H9 (cell line): ENCODE measurements around the gene MEG3. TPM values are rescaled to one million over a fixed set of nuclear protein-coding genes. Genes with fewer than 3 reads are reported as not detected.

Source experiments
- DNase-seq: peaks from one replicate; pipeline ENCODE4 v3.0.0-alpha.2; 2017
- H2AFZ ChIP-seq: one replicate; pipeline ENCODE4 v1.6.1; 2013; ENCODE audit warnings: mild to moderate bottlenecking, low read length, control low read depth, moderate library complexity
- H2AK5ac ChIP-seq: 2 replicates; pipeline ENCODE4 v1.6.1; 2013; ENCODE audit warnings: low read length, control low read depth, mixed read lengths; ENCODE audit not compliant: insufficient read length
- H2BK120ac ChIP-seq: one replicate; pipeline ENCODE4 v1.6.1; 2013; ENCODE audit warnings: low read depth, mild to moderate bottlenecking, low read length, control low read depth, inconsistent platforms; ENCODE audit not compliant: poor library complexity, severe bottlenecking
- H2BK12ac ChIP-seq: 2 replicates; pipeline ENCODE4 v1.6.1; 2013; ENCODE audit warnings: low read length, control low read depth, mixed read lengths, low read depth; ENCODE audit not compliant: insufficient read length
- H2BK15ac ChIP-seq: 2 replicates; pipeline ENCODE4 v1.6.1; 2013; ENCODE audit warnings: low read depth, low read length, control low read depth
- H2BK20ac ChIP-seq: one replicate; pipeline ENCODE4 v1.6.1; 2013; ENCODE audit warnings: low read depth, mild to moderate bottlenecking, low read length, control low read depth, inconsistent platforms; ENCODE audit not compliant: poor library complexity, severe bottlenecking
- H2BK5ac ChIP-seq: 2 replicates; pipeline ENCODE4 v1.6.1; 2013; ENCODE audit warnings: low read length, control low read depth, mixed read lengths; ENCODE audit not compliant: insufficient read length
- H3K14ac ChIP-seq: 2 replicates; pipeline ENCODE4 v1.6.1; 2013; ENCODE audit warnings: low read length, control low read depth; ENCODE audit not compliant: insufficient read depth
- H3K18ac ChIP-seq: 2 replicates; pipeline ENCODE4 v1.6.1; 2013; ENCODE audit warnings: low read depth, mild to moderate bottlenecking, mixed read lengths, low read length, control low read depth; ENCODE audit not compliant: insufficient read length
- H3K23ac ChIP-seq: 2 replicates; pipeline ENCODE4 v1.6.1; 2013; ENCODE audit warnings: low read length, control low read depth, mixed read lengths, low read depth; ENCODE audit not compliant: insufficient read length
- H3K23me2 ChIP-seq: 2 replicates; pipeline ENCODE4 v1.6.1; 2013; ENCODE audit warnings: low read depth, mild to moderate bottlenecking, mixed read lengths, low read length, control low read depth; ENCODE audit not compliant: insufficient read length, poor library complexity, severe bottlenecking
- H3K27ac ChIP-seq: 2 replicates; pipeline ENCODE4 v1.5.1; 2013; ENCODE audit warnings: low read length, control low read depth, mixed read lengths, low read depth; ENCODE audit not compliant: insufficient read length
- H3K27me3 ChIP-seq: 2 replicates; pipeline ENCODE4 v1.6.1; 2013; ENCODE audit warnings: low read length, control low read depth, inconsistent platforms; ENCODE audit not compliant: insufficient read depth
- H3K4ac ChIP-seq: 2 replicates; pipeline ENCODE4 v1.6.1; 2013; ENCODE audit warnings: low read depth, mild to moderate bottlenecking, control low read depth, inconsistent platforms, low read length, moderate library complexity
- H3K4me1 ChIP-seq: 2 replicates; pipeline ENCODE4 v1.6.1; 2013; ENCODE audit warnings: low read length, control low read depth, inconsistent platforms; ENCODE audit not compliant: insufficient read depth
- H3K4me2 ChIP-seq: 2 replicates; pipeline ENCODE4 v1.6.1; 2013; ENCODE audit warnings: low read length, control low read depth, mixed read lengths; ENCODE audit not compliant: insufficient read length, insufficient read depth
- H3K56ac ChIP-seq: 2 replicates; pipeline ENCODE4 v1.6.1; 2013; ENCODE audit warnings: low read depth, mild to moderate bottlenecking, mixed read lengths, low read length, control low read depth; ENCODE audit not compliant: insufficient read length
- H3K79me1 ChIP-seq: 2 replicates; pipeline ENCODE4 v1.6.1; 2013; ENCODE audit warnings: low read depth, mild to moderate bottlenecking, moderate library complexity, low read length, control low read depth, inconsistent platforms; ENCODE audit not compliant: insufficient read depth, poor library complexity, severe bottlenecking
- H3K79me2 ChIP-seq: 2 replicates; pipeline ENCODE4 v1.6.1; 2013; ENCODE audit warnings: low read length, control low read depth, inconsistent platforms; ENCODE audit not compliant: insufficient read depth
- H3K9ac ChIP-seq: 2 replicates; pipeline ENCODE4 v1.6.1; 2013; ENCODE audit warnings: low read length, control low read depth, mixed read lengths; ENCODE audit not compliant: insufficient read length; ENCODE audit errors: extremely low read depth
- H3K9me3 ChIP-seq: one replicate; pipeline ENCODE4 v1.6.1; 2013; ENCODE audit warnings: low read depth, low read length, inconsistent platforms; ENCODE audit not compliant: control insufficient read depth
- H3T11ph ChIP-seq: one replicate; pipeline ENCODE4 v1.6.1; 2013; ENCODE audit warnings: mild to moderate bottlenecking, low read length, control low read depth, inconsistent platforms
- H4K20me1 ChIP-seq: one replicate; pipeline ENCODE4 v1.6.1; 2013; ENCODE audit not compliant: control insufficient read depth, insufficient read length, insufficient read depth
- H4K5ac ChIP-seq: 2 replicates; pipeline ENCODE4 v1.6.1; 2013; ENCODE audit warnings: low read depth, mild to moderate bottlenecking, mixed read lengths, low read length, control low read depth; ENCODE audit not compliant: insufficient read length
- H4K8ac ChIP-seq: replicated peaks from 2 replicates; pipeline ENCODE4 v1.6.1; 2013; ENCODE audit warnings: low read length, control low read depth, mixed read lengths, low read depth; ENCODE audit not compliant: insufficient read length
- H4K91ac ChIP-seq: 2 replicates; pipeline ENCODE4 v1.6.1; 2013; ENCODE audit warnings: low read depth, mild to moderate bottlenecking, moderate library complexity, mixed read lengths, low read length, control low read depth; ENCODE audit not compliant: insufficient read length
- H3K27ac Mint-ChIP-seq, 3 experiments: 2 replicates in 2 of 3; 3 replicates in 1 of 3; pipeline ENCODE4 v1.8.0; 2020 to 2021; ENCODE audit warnings: mixed read lengths in 3 of 3, mild to moderate bottlenecking in 1 of 3, moderate library complexity in 1 of 3
- H3K27me3 Mint-ChIP-seq: 2 replicates; pipeline ENCODE4 v1.8.0; 2021; ENCODE audit warnings: low read depth, mild to moderate bottlenecking, moderate library complexity, mixed read lengths
- H3K36me3 Mint-ChIP-seq, 3 experiments: 2 replicates in 2 of 3; 3 replicates in 1 of 3; pipeline ENCODE4 v1.8.0; 2020 to 2021; ENCODE audit warnings: low read depth in 3 of 3, mixed read lengths in 3 of 3; ENCODE audit not compliant: insufficient read depth in 1 of 3
- H3K4me1 Mint-ChIP-seq, 2 experiments: 2 replicates each; pipeline ENCODE4 v1.8.0; 2020; ENCODE audit warnings: mixed read lengths in 2 of 2
- H3K4me3 Mint-ChIP-seq, 2 experiments: 2 replicates in 1 of 2; 3 replicates in 1 of 2; pipeline ENCODE4 v1.8.0; 2020 to 2021; ENCODE audit warnings: mild to moderate bottlenecking in 2 of 2, mixed read lengths in 2 of 2, moderate library complexity in 1 of 2
- H3K9me3 Mint-ChIP-seq, 2 experiments: 2 replicates in 1 of 2; 3 replicates in 1 of 2; pipeline ENCODE4 v1.8.0; 2020; ENCODE audit warnings: mild to moderate bottlenecking in 2 of 2, mixed read lengths in 2 of 2, moderate library complexity in 1 of 2
- CTCF ChIP-seq: fragments of 200-600 bp; sonication (generic); conservative IDR thresholded peaks from 3 replicates; pipeline ENCODE4 v1.8.0; 2021; ENCODE audit warnings: antibody characterized with exemption, mild to moderate bottlenecking
- WGBS: extraction: QIAGEN DNeasy Blood & Tissue Kit; methylation state at CpG from one replicate; pipeline ENCODE4 v1.1.7; 2013; ENCODE audit warnings: missing lambda C conversion rate, low lambda C conversion rate, mixed read lengths; ENCODE audit not compliant: insufficient read length; ENCODE audit errors: extremely low coverage; 5-methylcytosine and 5-hydroxymethylcytosine counted together
- total RNA-seq: library from RNA; stranded (reverse); gene quantifications from 2 replicates; pipeline ENCODE4 v1.2.1, GENCODE V29; 2021

The MEG3 gene
- total RNA-seq, 1 experiment from 2014 or later = 0.52 TPM

- Histone ChIP-seq H3K9ac (no peak overlapping the region), H3K79me1 (no peaks in the 10 kb centered on the region), H4K5ac (no peak overlapping the region), H4K20me1 (no peaks in the 10 kb centered on the region), H2BK12ac (no peak overlapping the region), H2AFZ (no peak overlapping the region), H4K8ac (no peak overlapping the region), H2BK5ac (no peak overlapping the region), H3T11ph (no peak overlapping the region), H3K23ac (no peak overlapping the region), H3K18ac (no peak overlapping the region), H2BK20ac (no peak overlapping the region), H2AK5ac (no peak overlapping the region), H3K9me3 (no peaks in the 10 kb centered on the region), H3K4me2 (no peak overlapping the region), H3K27me3 (no peaks in the 10 kb centered on the region), H3K56ac (no peak overlapping the region), H2BK120ac (no peak overlapping the region), H4K91ac (no peak overlapping the region), H3K79me2 (no peaks in the 10 kb centered on the region), H3K4me1 (no peaks in the 10 kb centered on the region), H3K14ac (no peak overlapping the region), H3K27ac (no peak overlapping the region), H3K4ac (no peak overlapping the region), H3K23me2 (no peaks in the 10 kb centered on the region), H2BK15ac (no peak overlapping the region)
- Mint-ChIP-seq H3K4me3 (no peak overlapping the region), H3K27ac (peak overlapping the region in 1 of 3 experiments; percentile 87; a peak in 1 of 7 replicates), H3K4me1 (peaks cover 0 to 4% of the 10 kb centered on the region in 2 experiments; a peak in 2 of 4 replicates), H3K9me3 (no peaks in the 10 kb centered on the region; a peak in 2 of 5 replicates), H3K27me3 (peaks cover 15% of the 10 kb centered on the region), H3K36me3 (no peaks in the 10 kb centered on the region; a peak in 1 of 7 replicates)
- no peak for DNase-seq
- WGBS = no CpG with 5 or more reads among the region's 8 CpGs
- TF ChIP-seq CTCF = no peak
These were observed 32.9 kb downstream of the MEG3 start for GRCh38 chr14:100858838-100859220.
